WERI-Rb-1 (cell line): ENCODE results near the gene CDKN2B-AS1.

Experiments used
- DNase-seq: peaks from one replicate; pipeline ENCODE4 v3.0.0-alpha.2; 2020
- H3K27ac ChIP-seq: fragments of 250-450 bp; sonication (Bioruptor Pico); 2 replicates; pipeline ENCODE4 v1.5.1; 2020; ENCODE audit warnings: mild to moderate bottlenecking, moderate library complexity
- H3K27me3 ChIP-seq: fragments of 250-450 bp; sonication (Bioruptor Pico); 2 replicates; pipeline ENCODE4 v1.5.1; 2021; ENCODE audit warnings: mild to moderate bottlenecking, low read depth, moderate library complexity; ENCODE audit not compliant: insufficient read depth, severe bottlenecking
- H3K36me3 ChIP-seq: fragments of 250-450 bp; sonication (Bioruptor Pico); 2 replicates; pipeline ENCODE4 v1.5.1; 2020; ENCODE audit warnings: mild to moderate bottlenecking, moderate library complexity
- H3K4me3 ChIP-seq: 2 replicates; pipeline ENCODE4 v1.5.1; 2011; ENCODE audit warnings: low read depth, mild to moderate bottlenecking, control low read depth, low read length
- H3K9me3 ChIP-seq: fragments of 250-450 bp; sonication (Bioruptor Pico); 2 replicates; pipeline ENCODE4 v1.5.1; 2021; ENCODE audit warnings: mild to moderate bottlenecking, moderate library complexity; ENCODE audit not compliant: severe bottlenecking
- CTCF ChIP-seq: IDR thresholded peaks from 2 replicates; pipeline ENCODE4 v1.5.1; 2011; ENCODE audit warnings: low read depth, mild to moderate bottlenecking, control low read depth, inconsistent platforms, low read length

CDKN2B-AS1 gene

DNA sequence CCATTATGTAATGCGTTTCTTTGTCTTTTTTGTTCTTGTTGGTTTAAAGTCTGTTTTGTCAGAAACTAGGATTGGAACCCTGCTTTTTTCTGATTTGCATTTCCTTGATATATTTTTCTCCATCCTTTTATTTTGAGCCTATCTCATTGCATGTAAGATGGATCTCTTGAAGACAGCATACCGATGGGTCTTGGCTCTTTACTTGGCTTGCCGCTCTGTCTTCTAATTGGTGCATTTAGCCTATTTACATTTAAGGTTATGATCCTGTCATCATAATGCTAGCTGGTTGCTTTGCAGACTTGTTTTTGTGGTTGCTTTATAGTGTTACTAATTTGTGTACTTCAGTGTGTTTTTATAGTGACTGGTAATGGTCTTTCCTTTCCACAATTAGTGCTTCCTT lies 27.8 kb downstream of the CDKN2B-AS1 start:
- no peak for TF ChIP-seq CTCF
- no peaks in the 10 kb centered on the region for H3K27me3 ChIP-seq
- no peak overlapping the region for H3K4me3 ChIP-seq
- peaks cover 2% of the 10 kb centered on the region for H3K9me3 ChIP-seq
- no peak for DNase-seq
- no peak overlapping the region for H3K27ac ChIP-seq
- no peaks in the 10 kb centered on the region for H3K36me3 ChIP-seq

GRCh38 chr9:22026696-22027095 lies 32.1 kb downstream of the CDKN2B-AS1 start:
- Histone ChIP-seq H3K9me3 (no peaks in the 10 kb centered on the region), H3K27ac (no peak overlapping the region), H3K27me3 (no peaks in the 10 kb centered on the region), H3K4me3 (no peak overlapping the region), H3K36me3 (no peaks in the 10 kb centered on the region)
- no peak for TF ChIP-seq CTCF
- DNase-seq: no peak

GRCh38 chr9:22028394-22028793 lies 33.8 kb downstream of the CDKN2B-AS1 start:
- no peak overlapping the region for H3K27ac ChIP-seq
- no peak overlapping the region for H3K4me3 ChIP-seq
- TF ChIP-seq CTCF: no peak
- no peaks in the 10 kb centered on the region for H3K9me3 ChIP-seq
- H3K27me3 ChIP-seq: no peaks in the 10 kb centered on the region
- no peaks in the 10 kb centered on the region for H3K36me3 ChIP-seq
- DNase-seq: no peak

- no peak for TF ChIP-seq CTCF
- DNase-seq: no peak
- Histone ChIP-seq H3K9me3 (no peaks in the 10 kb centered on the region), H3K27ac (no peak overlapping the region), H3K36me3 (no peaks in the 10 kb centered on the region), H3K27me3 (no peaks in the 10 kb centered on the region), H3K4me3 (no peak overlapping the region)
Observed at GRCh38 chr9:22029231-22029630, 34.6 kb downstream of the CDKN2B-AS1 start.

- no peak overlapping the region for H3K4me3 ChIP-seq
- no peak for TF ChIP-seq CTCF
- no peaks in the 10 kb centered on the region for H3K27me3 ChIP-seq
- no peaks in the 10 kb centered on the region for H3K9me3 ChIP-seq
- no peaks in the 10 kb centered on the region for H3K36me3 ChIP-seq
- H3K27ac ChIP-seq: no peak overlapping the region
- DNase-seq: no peak
Observed at GRCh38 chr9:22030101-22030598, 35.6 kb downstream of the CDKN2B-AS1 start.

GRCh38 chr9:22031655-22032411 lies 37.2 kb downstream of the CDKN2B-AS1 start:
- Histone ChIP-seq H3K36me3 (no peaks in the 10 kb centered on the region), H3K27me3 (no peaks in the 10 kb centered on the region), H3K9me3 (no peaks in the 10 kb centered on the region), H3K4me3 (no peak overlapping the region), H3K27ac (no peak overlapping the region)
- TF ChIP-seq CTCF: no peak
- no peak for DNase-seq
